ENCODE data around the gene CHD1.

The CHD1 gene

DNA sequence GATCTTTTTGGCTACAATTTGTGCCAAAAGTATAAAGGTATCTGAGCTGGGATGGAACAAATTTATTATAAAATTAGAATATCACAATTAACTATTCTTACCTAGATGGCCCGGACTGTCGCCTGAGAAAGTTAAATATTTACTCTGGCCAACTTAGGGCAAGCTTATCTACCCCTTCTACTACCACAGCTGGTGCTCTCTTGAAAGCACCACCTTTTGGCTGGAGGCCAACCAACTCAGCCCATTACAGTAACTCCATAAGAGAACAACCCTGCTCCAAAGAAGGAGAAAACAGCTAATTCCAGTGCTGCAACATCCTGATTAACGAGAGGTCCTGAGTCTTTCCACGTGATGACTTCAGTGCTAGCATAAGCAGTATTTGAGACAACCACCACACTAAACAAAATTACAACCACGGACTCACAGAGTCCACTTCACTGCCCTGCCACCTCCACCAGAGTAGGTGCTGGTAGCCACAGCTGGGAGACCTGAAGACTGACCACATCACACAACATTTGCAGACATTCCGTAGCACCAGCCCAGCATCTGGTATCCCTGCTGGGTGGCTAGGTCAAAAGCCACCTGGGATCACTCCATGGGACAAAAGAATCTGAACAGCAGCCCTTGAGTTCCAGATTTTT is 112.1 kb downstream of the CHD1 start:
- Histone ChIP-seq H3K36me3 (ENCODE audit: control insufficient read depth, low read length) (no peaks in the 10 kb centered on the region), H3K27ac (ENCODE audit: low read depth, low read length) (no peak overlapping the region), H3F3A (ENCODE audit: control insufficient read depth, insufficient read depth) (no peaks in the 10 kb centered on the region), H3K4me1 (ENCODE audit: control insufficient read depth, low read length) (no peaks in the 10 kb centered on the region), H3K27me3 (ENCODE audit: control insufficient read depth, low read length) (0 out of 2 replicates have a peak, but pooled peaks cover 2% of the 10 kb centered on the region), H4K20me1 (ENCODE audit: control insufficient read depth, insufficient read depth, low read depth, low read length) (no peaks in the 10 kb centered on the region), H3K9me2 (replicated peaks; ENCODE audit: control insufficient read depth, low read length) (no peaks in the 10 kb centered on the region), H3K9me3 (ENCODE audit: control insufficient read depth, insufficient read depth, low read length) (no peaks in the 10 kb centered on the region), H3K79me2 (ENCODE audit: control insufficient read depth, low read length) (no peaks in the 10 kb centered on the region), H3K4me2 (ENCODE audit: low read length) (no peak overlapping the region), H3K4me3 (ENCODE audit: low read length) (no peak overlapping the region)
- no peak for TF ChIP-seq EZH2phosphoT487 (IDR thresholded peaks at IDR 0.05; ENCODE audit: borderline replicate concordance, low read length)
- TF ChIP-seq, protein P1, sequence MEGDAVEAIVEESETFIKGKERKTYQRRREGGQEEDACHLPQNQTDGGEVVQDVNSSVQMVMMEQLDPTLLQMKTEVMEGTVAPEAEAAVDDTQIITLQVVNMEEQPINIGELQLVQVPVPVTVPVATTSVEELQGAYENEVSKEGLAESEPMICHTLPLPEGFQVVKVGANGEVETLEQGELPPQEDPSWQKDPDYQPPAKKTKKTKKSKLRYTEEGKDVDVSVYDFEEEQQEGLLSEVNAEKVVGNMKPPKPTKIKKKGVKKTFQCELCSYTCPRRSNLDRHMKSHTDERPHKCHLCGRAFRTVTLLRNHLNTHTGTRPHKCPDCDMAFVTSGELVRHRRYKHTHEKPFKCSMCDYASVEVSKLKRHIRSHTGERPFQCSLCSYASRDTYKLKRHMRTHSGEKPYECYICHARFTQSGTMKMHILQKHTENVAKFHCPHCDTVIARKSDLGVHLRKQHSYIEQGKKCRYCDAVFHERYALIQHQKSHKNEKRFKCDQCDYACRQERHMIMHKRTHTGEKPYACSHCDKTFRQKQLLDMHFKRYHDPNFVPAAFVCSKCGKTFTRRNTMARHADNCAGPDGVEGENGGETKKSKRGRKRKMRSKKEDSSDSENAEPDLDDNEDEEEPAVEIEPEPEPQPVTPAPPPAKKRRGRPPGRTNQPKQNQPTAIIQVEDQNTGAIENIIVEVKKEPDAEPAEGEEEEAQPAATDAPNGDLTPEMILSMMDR (IDR thresholded peaks at IDR 0.05; ENCODE audit: low read depth, low read length, poor library complexity, severe bottlenecking) = no peak

DNA sequence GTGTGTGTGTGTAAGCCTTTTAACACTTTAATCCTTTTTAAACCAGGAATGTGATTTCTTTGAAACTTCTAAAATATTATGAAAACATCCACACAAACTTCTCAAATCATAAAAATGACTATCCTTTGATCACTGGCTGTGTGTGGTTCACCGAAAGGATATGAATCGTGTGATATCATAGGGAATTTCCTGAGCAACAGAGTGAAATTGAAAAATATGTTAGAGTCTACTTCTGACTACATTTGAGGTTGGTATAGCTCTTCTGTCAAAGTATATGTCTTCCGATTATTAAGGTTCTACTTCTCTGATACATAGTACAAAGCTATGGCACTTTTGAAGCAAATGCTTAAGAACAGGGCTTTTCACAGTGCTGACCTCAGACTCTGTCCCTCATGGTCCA is 115.1 kb downstream of the CHD1 start:
- H4K20me1 ChIP-seq (ENCODE audit: control insufficient read depth, insufficient read depth, low read depth, low read length) = no peaks in the 10 kb centered on the region
- H3K27ac ChIP-seq (ENCODE audit: low read depth, low read length) = no peak overlapping the region
- H3F3A ChIP-seq (ENCODE audit: control insufficient read depth, insufficient read depth) = no peaks in the 10 kb centered on the region
- H3K4me1 ChIP-seq (ENCODE audit: control insufficient read depth, low read length) = no peaks in the 10 kb centered on the region
- no peak overlapping the region for H3K4me3 ChIP-seq (ENCODE audit: low read length)
- H3K4me2 ChIP-seq (ENCODE audit: low read length) = no peak overlapping the region
- TF ChIP-seq, protein P1 (IDR thresholded peaks at IDR 0.05; ENCODE audit: low read depth, low read length, poor library complexity, severe bottlenecking) = no peak
- TF ChIP-seq EZH2phosphoT487 (IDR thresholded peaks at IDR 0.05; ENCODE audit: borderline replicate concordance, low read length) = no peak
- no peaks in the 10 kb centered on the region for H3K9me3 ChIP-seq (ENCODE audit: control insufficient read depth, insufficient read depth, low read length)
- H3K27me3 ChIP-seq (ENCODE audit: control insufficient read depth, low read length) = 0 out of 2 replicates have a peak, but pooled peaks cover 2% of the 10 kb centered on the region
- H3K79me2 ChIP-seq (ENCODE audit: control insufficient read depth, low read length) = no peaks in the 10 kb centered on the region
- no peaks in the 10 kb centered on the region for H3K36me3 ChIP-seq (ENCODE audit: control insufficient read depth, low read length)
- no peaks in the 10 kb centered on the region for H3K9me2 ChIP-seq (replicated peaks; ENCODE audit: control insufficient read depth, low read length)

DNA sequence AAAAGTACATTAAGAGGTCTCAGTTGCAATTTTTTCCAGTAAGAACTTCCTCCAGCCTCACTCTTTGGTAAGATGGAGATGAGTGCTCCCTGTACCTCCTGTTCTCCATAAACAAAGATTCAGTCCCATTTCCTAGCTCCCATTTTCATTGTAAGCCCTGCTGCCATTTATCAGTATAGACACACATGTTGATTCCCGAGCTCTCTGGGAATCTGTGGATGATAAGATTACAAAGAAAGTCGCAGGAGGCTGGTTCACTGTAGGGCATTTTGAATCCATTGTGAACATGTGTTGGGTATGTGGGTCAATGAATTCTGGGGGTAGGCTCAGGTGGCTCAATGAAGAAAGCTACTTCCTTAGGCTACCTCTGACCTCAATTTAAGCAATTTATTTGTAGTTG is 118.6 kb downstream of the CHD1 start:
- H3K9me2 ChIP-seq (replicated peaks; ENCODE audit: control insufficient read depth, low read length) = no peaks in the 10 kb centered on the region
- no peaks in the 10 kb centered on the region for H3K79me2 ChIP-seq (ENCODE audit: control insufficient read depth, low read length)
- no peak overlapping the region for H3K27ac ChIP-seq (ENCODE audit: low read depth, low read length)
- H3K4me3 ChIP-seq (ENCODE audit: low read length) = no peak overlapping the region
- no peak for TF ChIP-seq EZH2phosphoT487 (IDR thresholded peaks at IDR 0.05; ENCODE audit: borderline replicate concordance, low read length)
- TF ChIP-seq, protein P1 (IDR thresholded peaks at IDR 0.05; ENCODE audit: low read depth, low read length, poor library complexity, severe bottlenecking) = no peak
- no peaks in the 10 kb centered on the region for H3K27me3 ChIP-seq (ENCODE audit: control insufficient read depth, low read length)
- H3K9me3 ChIP-seq (ENCODE audit: control insufficient read depth, insufficient read depth, low read length) = 0 out of 2 replicates have a peak, but pooled peaks cover 7% of the 10 kb centered on the region
- no peak overlapping the region for H3K4me2 ChIP-seq (ENCODE audit: low read length)
- no peaks in the 10 kb centered on the region for H3K4me1 ChIP-seq (ENCODE audit: control insufficient read depth, low read length)
- H3K36me3 ChIP-seq (ENCODE audit: control insufficient read depth, low read length) = no peaks in the 10 kb centered on the region
- H3F3A ChIP-seq (ENCODE audit: control insufficient read depth, insufficient read depth) = no peaks in the 10 kb centered on the region
- H4K20me1 ChIP-seq (ENCODE audit: control insufficient read depth, insufficient read depth, low read depth, low read length) = no peaks in the 10 kb centered on the region
